ENCODE measurements around the gene RNF123.

RNF123 gene

GRCh38 chr3:49689046-49689907 lies at the start of gene RNF123, which contains the start of gene MST1:
Gene RNF123 (plus strand): TSS chr3:49689557. CDS start chr3:49691166, 1,609 bp downstream.
Gene MST1 (minus strand): TSS chr3:49689474. CDS start chr3:49688691, 783 bp downstream.
- TF ChIP-seq CTCF (IDR thresholded peaks at IDR 0.05; ENCODE audit: extremely low read depth, missing control alignments): no peak
- DNase-seq (ENCODE audit: low spot score): peak; percentile 93

- no peak for DNase-seq (ENCODE audit: low spot score)
- TF ChIP-seq CTCF (IDR thresholded peaks at IDR 0.05; ENCODE audit: extremely low read depth, missing control alignments): no peak
Observed at GRCh38 chr3:49641292-49641691, 48.1 kb upstream of the RNF123 start.

GRCh38 chr3:49641921-49642707 lies 47.2 kb upstream of the RNF123 start:
- no peak for TF ChIP-seq CTCF (IDR thresholded peaks at IDR 0.05; ENCODE audit: extremely low read depth, missing control alignments)
- DNase-seq (ENCODE audit: low spot score): no peak

GRCh38 chr3:49642708-49643145 lies 46.6 kb upstream of the RNF123 start:
- DNase-seq (ENCODE audit: low spot score): no peak
- no peak for TF ChIP-seq CTCF (IDR thresholded peaks at IDR 0.05; ENCODE audit: extremely low read depth, missing control alignments)

GRCh38 chr3:49644684-49645083 lies 44.7 kb upstream of the RNF123 start:
- DNase-seq (ENCODE audit: low spot score): no peak

GRCh38 chr3:49646236-49646635 lies 43.1 kb upstream of the RNF123 start:
- no peak for TF ChIP-seq CTCF (IDR thresholded peaks at IDR 0.05; ENCODE audit: extremely low read depth, missing control alignments)
- no peak for DNase-seq (ENCODE audit: low spot score)

More at GRCh38 chr3:49644684-49645083, 44.7 kb upstream of the RNF123 start:
- TF ChIP-seq CTCF (IDR thresholded peaks at IDR 0.05; ENCODE audit: extremely low read depth, missing control alignments): no peak

GRCh38 chr3:49647741-49648140 lies 41.6 kb upstream of the RNF123 start:
- TF ChIP-seq CTCF (IDR thresholded peaks at IDR 0.05; ENCODE audit: extremely low read depth, missing control alignments): no peak
- DNase-seq (ENCODE audit: low spot score): no peak

All from GM20000 (cell line).